ENCODE data around the gene FLOT2.
A peak's percentile ranks its signal among the peaks of the same experiment; 100 is the strongest.
"Not testable (repeated sequence)": the region's sequence is repeated elsewhere in the genome, so short reads cannot be mapped to it uniquely, and the experiment has no call there.

The FLOT2 gene

DNA sequence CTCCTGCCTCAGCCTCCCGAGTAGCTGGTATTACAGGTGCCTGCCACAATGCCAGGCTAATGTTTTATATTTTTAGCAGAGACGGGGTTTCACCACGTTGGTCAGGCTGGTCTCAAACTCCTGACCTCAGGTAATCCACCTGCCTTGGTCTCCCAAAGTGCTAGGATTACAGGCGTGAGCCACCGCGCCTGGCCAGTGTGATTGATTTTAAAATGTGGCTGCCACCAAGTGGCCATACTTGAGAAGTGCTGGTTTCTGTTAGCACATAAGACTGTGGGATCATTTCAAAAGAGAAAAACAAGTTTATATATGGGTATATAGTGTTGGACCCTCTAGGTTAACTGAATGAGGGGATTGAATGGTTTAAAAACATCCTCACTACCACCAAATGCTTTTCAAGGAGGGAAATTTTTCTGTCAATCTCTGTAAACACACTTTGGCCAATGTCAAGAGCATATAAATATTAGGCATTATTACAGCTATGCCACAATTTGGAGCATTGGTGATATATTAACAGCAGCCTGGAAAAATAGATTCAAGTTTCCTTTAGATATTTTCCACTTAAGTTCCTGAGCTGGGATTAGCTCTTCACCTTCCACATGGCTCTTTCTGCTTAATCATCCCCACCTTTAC lies 18.9 kb upstream of the FLOT2 start:
- DNase-seq (ENCODE audit: low read depth, low spot score), result no peak

DNA sequence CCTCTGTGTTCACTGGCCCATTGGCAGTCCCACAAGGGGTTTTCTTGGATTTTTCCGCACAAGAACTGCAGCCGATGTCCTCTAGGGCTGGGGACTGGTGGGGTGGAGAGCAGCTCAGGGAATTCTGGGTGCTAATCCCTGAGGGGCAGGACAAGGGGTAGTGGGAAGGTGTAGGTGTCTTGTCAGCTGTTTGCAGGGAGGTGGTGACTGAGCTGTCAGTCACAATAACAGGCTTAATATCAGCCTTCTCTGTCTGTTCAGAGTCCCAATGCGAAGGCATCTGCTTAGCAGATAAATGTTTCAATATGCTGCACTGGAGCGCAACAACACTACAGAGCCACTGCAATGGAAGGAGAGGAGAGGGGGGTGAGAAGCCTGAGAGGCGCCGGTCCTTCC lies 15.4 kb upstream of the FLOT2 start:
- no peak for DNase-seq (ENCODE audit: low read depth, low spot score)

DNA sequence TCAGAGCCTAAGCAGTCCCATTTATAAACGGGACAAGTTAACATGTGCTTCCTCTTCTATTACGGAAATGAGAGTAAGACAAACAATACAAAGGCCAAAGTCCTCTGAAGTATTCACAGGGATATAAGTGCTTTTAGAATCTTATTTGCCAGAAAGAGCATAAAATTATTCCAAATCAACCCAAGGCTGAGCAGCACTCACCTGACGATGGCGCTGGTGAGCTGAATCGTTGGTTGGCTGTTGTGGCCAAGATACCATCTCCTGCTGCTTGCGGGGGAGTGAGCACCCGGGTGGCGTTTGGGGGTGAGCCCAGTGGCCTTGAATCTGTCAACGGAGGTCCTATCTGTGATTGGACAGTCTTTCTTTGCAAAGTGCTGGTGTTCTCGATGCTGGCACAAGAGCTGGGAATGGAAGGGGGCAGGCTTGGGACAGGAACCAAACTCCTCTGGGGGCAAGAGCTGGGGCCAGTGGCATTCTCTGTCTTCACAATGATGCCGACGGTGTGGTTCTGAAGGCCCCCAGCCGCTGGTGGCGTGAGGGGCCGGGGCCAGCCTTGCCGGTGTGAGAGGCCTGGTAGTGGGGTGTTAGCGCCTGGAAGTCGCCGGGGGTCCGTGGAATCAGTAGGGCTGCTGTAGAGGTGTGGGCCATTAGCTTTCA lies 14.9 kb upstream of the FLOT2 start:
- DNase-seq (ENCODE audit: low read depth, low spot score), result no peak

DNA sequence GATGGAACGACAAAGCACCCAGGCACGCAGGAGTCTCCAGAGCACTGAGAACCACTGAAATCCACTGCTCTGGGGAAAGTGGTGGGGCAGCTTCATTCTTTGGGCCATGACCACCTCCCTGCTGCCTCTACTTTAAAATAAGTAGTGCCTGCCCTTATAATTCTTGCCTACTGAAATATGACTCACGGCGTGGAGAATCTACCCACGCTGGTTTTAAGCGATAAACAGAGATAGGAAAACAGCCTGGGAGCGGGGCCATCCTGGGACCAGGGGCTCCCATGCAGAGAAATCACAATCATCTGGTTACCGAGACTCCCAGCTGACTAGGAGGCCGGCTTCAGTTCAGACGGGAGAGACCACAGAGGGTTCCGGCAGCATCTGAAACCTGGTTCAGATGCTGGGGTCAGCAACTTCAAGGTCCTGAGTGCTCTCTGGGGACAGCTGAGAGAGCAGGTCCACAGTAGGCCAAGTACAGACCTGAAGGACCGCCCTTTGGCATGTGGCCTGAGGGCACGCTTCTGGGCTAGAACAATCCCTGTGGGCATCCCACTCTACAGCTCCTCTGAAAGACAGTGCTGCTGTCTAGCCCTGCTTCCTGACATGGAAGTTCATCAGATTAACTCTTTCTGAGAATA lies 14.0 kb upstream of the FLOT2 start:
- no peak for DNase-seq (ENCODE audit: low read depth, low spot score)

DNA sequence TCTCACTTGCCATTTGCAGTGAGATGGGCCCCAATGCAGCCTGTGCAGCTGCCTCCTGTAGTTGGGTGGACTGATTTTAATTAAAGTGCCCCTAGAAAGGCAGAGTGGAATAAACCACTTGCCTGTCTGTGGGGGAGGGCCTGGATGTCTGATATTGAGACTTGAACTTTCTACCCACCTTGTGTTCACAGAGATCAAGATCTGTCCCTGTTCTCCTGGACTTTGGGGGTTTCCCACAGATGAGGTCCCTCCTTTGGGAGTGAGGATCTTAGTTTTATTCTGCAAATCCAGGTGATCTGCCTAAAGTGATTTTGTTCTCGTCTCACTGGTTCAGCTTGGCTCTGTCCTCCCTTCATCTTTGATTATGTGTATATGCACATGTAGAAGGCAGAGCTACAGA lies 13.0 kb upstream of the FLOT2 start:
- DNase-seq (ENCODE audit: low read depth, low spot score), result no peak

DNA sequence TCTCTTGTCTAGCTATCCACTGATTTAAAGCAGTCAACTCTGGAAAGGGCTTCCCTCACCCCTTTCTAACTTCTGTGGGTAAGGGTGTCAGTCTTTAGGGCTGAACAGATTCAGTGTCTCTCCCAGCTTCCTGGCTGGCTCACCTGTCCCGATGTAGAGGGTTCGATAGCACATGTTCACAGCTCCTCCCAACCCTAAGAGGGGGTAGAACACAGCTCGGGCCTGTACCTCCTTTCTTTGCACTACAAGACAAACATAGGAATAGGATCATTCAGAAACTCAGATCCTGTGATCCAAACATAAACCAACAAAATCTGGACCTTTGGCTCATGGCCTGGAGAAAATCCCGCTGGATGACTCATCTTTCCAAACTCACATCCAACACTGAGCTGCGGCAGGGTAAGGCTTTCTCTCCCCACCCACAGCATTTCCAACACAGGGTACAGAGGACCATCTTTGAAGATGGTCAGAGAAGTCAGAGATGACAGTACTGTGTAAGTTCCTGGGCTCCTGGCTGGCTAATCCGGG lies 11.2 kb upstream of the FLOT2 start:
- DNase-seq (ENCODE audit: low read depth, low spot score), result no peak

DNA sequence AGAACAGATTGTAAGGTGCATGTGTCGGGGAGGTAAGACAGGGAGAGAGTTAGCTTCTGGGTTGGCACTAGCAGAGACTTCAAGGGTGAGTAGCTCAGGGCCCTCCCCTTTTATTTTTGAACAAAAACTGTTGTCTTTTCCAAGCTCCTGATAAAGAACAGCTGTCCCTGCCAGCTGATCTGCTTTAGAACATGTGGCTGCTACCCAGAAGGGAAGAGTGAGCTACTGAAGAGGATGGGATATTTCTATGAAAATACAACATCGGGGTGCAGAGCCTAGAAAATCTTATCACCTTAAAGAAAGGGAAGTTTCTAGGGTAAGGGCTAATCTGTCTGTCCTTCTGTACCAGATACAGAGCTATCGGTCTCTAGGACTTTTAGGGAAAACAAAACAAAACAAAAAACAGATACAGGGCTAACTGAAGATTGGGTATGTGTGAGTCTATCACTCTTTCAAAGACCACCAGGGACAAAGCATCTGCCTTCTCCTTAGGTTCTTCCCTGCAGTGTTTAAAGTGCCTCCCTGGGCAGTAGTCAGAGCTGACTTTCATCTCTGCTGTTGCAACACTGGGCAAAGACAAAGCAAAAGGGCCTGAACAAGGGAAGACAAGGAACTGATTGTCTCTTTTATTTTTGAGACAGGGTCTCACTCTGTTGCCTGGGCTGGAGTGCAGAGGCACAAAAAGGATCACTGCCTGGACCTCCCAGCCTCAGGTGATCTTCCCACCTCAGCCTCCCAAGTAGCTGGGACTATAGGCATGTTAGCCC lies 10.4 kb upstream of the FLOT2 start:
- DNase-seq (ENCODE audit: low read depth, low spot score), result no peak

DNA sequence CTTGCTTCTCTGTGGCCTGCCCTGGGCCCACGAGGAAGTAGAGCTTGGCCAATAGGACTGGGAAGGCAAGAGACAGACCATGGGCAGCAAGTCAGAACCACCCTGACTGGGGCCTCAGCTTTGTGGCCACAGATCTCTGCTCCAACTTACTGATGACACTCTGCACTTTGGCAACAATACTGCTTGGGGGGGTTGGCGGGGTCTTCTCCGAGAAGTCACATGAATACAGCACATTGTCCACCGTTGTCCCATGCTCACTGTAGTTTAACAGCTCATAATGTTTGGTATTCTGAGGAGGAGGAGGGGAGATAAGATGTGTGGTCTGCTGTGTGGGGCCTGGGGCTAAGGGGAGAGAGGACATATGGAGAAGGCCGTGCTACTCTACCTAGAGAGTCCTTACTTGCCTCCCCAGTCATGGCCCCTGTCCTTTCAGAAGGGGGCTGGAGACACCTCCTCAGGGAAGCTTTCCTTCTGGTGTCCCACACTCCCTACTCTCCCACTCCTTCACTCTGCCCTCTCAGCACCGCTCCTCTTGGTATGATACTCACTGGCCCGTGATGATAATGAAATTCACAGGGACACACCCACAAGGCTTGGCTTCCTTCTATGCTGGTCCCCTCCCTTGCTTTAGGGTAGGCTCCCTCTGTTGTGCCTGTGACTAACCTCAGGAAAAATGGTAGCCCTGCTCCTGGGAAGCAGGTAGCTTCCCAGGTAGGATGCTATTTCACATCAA lies 9.3 kb upstream of the FLOT2 start:
- no peak for DNase-seq (ENCODE audit: low read depth, low spot score)

DNA sequence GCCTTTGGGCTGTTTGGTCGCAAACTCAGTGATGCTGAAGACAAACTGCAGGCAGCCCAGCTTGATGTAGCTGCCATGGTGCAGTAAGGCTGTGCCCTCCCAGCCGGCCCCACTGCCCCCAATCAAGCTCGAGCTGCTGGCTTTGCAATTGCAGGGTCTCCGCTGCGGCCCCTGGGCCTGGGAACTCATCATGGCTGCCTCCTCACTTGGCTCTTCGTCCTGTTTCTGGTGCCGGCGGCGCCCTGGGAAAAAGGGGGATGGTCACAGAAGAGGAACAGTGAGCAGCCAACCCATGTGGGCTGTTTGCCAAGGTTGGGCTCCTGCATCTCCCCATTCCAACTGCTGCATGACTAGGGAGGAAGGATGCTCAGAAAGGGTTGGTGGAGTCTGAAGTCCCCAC lies 8.7 kb upstream of the FLOT2 start:
- no peak for DNase-seq (ENCODE audit: low read depth, low spot score)

DNA sequence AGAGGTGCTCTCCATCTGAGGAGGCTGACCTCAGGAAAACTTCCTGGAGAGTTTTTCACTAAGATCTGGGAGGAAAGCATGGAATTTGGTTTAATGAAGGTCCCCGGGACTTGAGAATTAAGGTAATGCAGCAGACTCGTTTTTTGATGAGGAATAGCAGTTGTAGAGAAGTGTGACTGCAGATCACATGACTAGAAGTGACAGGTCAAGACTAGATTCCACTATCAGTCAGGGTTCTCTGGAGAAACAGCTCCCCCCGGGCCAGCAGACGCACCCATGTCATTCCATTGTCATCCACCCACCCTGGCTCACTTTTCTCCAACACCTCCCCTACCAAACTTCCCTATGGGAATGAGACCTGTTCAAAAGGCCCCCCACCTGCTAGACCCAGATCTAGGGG lies 7.3 kb upstream of the FLOT2 start:
- DNase-seq (ENCODE audit: low read depth, low spot score), result no peak

DNA sequence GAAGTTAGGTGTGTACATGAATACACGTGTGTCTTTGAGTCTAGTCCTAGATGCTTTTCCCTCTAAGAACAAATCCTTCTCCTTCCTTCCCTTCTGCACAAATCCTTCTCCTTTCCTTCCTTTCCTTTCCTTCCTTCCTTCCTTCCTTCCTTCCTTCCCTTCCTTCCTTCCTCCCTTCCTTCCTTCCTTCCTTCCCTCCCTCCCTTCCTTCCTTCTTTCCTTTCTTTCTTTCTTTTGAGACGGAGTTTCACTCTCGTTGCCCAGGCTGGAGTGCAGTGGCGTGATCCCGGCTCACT lies 6.0 kb upstream of the FLOT2 start:
- DNase-seq (ENCODE audit: low read depth, low spot score), result not testable (repeated sequence)

DNA sequence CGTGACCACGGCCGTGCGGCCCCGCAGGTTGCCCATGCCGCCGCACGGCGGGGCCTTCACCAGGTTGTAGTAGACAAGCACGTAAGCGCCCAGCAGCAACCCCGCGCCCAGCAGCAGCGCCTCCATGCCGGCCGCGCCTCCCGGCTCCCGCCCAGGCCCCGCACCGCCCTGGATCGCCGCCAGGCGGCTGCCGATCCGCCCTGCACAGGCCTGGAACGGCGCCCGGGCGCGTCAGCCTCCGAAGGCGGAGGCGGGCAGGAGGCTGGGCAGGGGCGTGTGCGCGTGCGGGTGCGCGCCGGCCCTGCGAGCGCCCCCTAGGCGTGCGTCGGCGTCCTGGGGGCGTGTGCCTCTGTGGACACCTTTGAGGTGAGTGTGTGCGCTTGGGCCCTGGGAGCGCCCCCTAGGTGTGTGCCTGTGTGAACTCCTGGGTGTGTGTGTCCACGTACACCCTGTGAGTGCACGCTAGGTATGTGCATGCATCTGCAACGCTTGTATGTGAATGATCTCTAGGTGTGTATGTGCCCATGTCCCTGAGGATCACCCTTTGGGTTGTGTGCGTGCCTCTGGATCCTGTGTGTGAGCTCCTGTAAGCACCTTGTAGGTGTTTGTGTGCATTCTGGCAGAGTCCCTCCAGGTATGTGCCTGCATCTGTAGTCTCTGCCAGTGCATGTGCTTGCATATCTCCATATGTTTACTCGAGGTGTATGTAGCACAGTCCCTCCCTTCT lies 5.4 kb upstream of the FLOT2 start, which contains the start of gene DHRS13:
DHRS13 (minus strand) TSS at position 261 of the 727 bp plus-strand sequence; CDS start at position 126, 135 bp downstream.
- peak; percentile 78 for DNase-seq (ENCODE audit: low read depth, low spot score)

DNA sequence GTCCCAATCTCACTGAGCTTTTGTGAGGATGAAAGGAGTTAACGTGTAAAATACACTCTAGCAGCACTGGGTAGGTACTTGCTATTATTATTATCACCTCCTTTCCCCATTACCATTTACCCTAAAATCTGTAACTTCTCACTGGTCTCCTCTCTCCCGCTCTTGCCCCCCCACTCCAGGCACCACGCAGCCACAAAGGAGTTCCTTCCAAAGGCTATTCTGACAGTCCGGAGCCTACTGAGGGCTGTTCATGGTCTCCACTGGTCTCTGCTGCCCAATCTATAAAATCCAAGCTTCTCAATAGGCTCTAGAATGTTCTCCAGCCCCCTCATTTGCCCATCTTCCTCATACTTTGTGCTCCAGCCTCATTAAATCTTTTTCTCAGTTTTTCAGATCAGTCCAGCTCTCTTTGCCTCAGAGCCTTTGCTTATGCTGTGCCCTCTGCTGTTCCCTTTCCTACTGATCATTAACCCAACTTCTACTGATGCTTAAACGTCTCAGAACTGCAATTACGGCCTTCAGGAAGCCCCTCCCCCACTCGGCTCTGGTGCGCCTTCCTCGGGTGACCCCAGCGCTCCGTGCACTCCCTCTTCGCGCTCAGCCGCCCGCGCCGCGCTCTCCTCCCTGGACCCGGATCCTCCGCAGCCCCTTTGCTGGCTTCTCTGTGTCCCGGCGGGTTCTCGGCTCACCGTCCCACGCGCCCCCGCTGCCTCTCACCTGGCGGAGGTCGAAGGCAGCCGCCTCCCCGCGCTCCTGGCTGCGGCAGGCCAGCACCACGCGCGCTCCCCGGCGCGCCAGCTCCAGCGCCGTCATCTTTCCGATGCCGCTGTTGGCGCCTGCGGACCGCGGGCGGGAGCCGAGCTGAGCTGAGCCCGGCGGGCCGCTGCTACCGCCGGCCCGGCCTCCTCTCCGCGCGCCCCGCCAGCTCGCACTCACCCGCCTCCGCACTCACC lies 4.6 kb upstream of the FLOT2 start:
- DNase-seq (ENCODE audit: low read depth, low spot score), result no peak

DNA sequence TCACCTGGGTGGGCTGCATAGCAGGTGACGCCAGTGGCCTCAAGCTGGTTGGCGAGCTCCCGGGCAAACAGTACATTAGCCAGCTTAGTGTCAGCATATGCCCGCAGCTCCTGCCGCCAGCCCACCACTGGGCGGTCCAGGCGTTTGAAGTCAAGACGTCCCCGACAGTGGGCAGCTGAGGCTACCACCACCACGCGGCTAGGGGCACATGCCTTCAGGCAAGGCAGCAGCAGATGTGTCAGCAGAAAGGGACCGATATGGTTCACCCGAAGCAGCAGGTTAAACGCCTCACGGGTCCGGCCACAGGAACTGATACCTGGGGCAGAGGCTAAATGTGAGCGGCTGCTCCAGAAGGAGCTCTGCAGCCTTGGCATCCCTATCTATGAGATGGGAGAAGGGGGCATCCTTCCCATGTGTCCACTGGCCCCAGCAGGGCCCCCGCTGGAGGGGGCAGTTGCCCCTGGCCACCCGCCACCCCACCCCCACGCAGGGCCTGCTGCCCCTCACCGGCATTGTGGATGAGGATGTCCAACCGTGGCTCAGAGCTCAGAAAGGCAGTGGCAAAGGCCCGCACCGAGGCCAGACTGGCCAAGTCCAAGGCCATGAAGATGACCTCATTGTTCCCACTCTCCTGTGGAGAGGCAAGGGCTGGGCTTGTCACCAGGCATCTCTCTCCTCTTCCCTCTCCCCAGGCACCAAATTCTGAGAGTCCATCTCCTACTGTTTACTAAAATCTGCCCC lies 3.6 kb upstream of the FLOT2 start:
- DNase-seq (ENCODE audit: low read depth, low spot score), result no peak

DNA sequence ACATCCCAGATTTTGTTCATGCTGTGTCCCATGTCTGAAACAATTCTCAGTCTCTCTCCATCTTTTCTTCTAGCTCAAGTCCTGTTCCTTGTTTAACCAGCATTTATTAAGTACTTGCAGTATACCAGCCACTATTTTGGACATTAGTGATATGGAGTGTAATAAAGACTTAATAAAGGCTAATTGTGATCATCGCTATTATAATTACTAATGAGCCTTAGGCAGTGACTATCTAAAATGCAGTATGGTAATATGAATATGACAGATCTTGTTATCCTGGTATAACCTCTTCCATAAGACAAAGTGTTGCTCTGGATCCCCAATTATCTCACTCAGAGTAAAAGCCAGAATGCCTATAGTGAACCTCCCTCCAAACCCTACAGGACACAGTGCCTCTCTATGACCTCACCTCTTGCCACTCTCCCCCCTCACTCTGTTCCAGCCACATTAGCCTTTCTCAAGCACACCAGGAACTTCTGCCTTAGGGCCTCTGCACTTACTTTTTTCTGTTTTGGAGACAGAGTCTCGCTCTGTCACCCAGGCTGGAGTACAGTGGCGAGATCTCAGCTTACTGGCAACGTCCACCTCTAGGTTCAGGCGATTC lies 1.8 kb upstream of the FLOT2 start:
- DNase-seq (ENCODE audit: low read depth, low spot score), result no peak

DNA sequence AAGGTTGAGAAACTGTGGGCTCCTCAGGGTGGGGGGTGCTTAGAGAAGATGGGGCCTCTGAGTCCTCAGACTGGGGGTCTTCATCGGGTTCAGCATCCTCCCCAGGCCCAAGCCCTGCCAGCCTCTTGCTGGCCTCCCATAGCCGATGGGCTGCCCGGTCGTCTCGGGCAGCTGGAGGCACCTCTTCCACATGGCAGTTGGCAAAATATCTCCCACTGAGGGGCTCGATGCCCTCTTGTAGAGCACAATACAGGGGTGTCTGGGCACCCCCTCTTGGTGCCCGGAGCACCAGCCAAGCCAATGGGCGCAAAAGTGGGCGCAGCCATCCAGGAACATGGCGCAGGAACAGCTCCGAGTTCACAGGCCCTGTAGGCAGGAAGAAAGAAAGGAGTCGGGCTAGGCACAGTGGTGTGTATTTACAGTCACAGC lies 1.0 kb upstream of the FLOT2 start:
- DNase-seq (ENCODE audit: low read depth, low spot score), result no peak

DNA sequence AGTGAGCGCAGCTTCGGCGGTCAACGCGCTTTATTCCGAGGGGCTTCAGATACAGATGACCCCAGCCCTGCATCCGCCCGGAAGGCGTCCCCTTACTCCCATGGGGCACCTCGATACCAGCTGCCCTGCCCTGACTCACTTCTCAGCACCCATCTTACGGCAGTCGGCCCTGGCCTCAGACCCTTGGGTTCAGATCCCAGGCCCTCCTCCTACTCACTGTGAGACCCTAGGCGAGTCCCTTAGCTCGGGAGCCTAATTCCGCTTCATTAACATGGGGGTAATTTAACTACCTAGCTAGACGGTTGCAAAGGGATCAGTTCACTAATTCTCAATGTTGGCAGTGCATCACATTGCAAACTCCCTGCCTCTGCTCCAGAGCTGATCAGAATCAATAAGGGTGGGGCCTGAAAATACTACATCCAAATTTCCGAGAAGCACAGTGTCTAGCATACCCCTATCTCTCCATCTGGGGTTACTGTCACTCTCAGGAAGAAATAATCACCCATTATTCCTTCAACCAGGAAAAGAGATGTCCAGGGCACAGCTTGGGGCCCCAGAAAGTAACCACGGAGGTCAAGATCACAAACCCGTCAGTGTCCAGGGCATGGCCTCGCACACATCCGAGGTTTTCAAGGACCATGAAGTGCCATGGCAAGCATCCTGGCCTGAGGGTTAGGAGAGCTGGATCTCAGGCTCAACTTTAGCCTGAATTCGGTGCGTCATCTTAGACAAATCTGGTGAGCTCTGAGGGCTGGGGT lies 415 bp upstream of the FLOT2 start:
- DNase-seq (ENCODE audit: low read depth, low spot score), result no peak

DNA sequence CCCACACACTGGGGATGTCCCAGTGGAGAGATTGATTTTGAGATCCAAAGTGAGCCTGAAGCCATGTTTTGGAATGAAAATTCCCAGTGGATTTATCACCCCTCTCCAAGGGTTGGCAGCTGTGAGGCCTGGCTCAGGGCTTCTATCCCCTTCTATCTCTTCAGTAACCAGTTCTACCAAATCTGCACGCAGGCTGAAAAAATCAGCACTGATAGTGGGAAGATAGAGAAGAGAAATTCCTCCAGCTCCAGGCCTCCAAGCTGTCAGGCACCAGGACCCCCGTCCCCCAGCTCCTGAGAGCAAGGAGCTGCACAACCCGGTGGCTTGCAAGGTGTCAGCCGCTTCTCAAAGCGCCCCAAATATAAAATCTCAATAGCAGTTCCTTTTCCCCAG lies 1.0 kb downstream of the FLOT2 start:
- DNase-seq (ENCODE audit: low read depth, low spot score), result no peak

All from iPS DF 19.7 (cell line).